ENCODE results near the gene UFSP1. TPM values are rescaled to one million over a fixed set of nuclear protein-coding genes. Genes with fewer than 3 reads are reported as not detected.
A peak's percentile ranks its signal among the peaks of the same experiment; 100 is the strongest.
"Not testable (repeated sequence)": the region's sequence is repeated elsewhere in the genome, so short reads cannot be mapped to it uniquely, and the experiment has no call there.

Gene UFSP1
- total RNA-seq, 1 experiment from 2014 or later = 5.6 TPM

DNA sequence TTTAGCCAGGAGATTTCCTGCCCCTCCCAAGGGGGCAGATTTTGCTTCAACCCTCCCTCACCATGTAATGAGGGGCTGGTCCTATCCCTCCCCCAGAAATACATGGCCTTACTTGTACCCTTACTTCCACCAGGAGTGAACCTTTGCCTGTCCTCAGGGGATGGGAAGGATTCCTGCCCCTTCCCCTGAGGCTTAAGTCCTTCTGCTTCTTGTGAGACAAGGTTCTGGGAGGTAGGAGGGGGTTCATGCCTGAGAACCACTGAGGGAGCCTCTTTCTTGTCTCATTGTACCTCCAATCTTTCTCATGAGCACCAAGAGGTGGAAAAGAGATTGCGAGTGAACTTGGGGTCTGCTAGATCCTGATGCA lies 40.3 kb upstream of the UFSP1 start:
- H3K27me3 ChIP-seq (ENCODE audit: insufficient read depth, low read length) = no peaks in the 10 kb centered on the region
- H3K36me3 ChIP-seq (ENCODE audit: control insufficient read depth in 1 of 2, insufficient read depth in 2 of 2, low read length in 2 of 2) = no peaks in the 10 kb centered on the region
- no peaks in the 10 kb centered on the region for H3K9me2 ChIP-seq (ENCODE audit: insufficient read depth)
- no peak overlapping the region for H3K4me3 ChIP-seq (replicated peaks in 1 of 2; ENCODE audit: low read depth in 1 of 2, low read length in 2 of 2)
- H3K9me3 ChIP-seq (ENCODE audit: control insufficient read depth in 1 of 2, insufficient read depth in 1 of 2, low read depth in 1 of 2, low read length in 2 of 2) = no peaks in the 10 kb centered on the region
- RAD21 ChIA-PET (ENCODE audit: low non-redundant PET in 1 of 2, low total read pairs in 2 of 2, uncharacterized antibody in 2 of 2, unreplicated experiment in 2 of 2) = no interaction called here
- CTCF ChIA-PET = no interaction called here
- H3K4me1 ChIP-seq (ENCODE audit: control insufficient read depth in 1 of 2, insufficient read depth in 2 of 2, low read length in 2 of 2) = peaks cover 6 to 16% of the 10 kb centered on the region in 2 experiments; a peak in 3 of 4 replicates
- H2AFZ ChIP-seq (ENCODE audit: low read depth, low read length, poor library complexity, severe bottlenecking) = no peak overlapping the region
- BruUV-seq (replicated peaks) = no TSS peak
- no peaks in the 10 kb centered on the region for H4K20me1 ChIP-seq (ENCODE audit: insufficient read depth)
- POLR2A ChIA-PET = no interaction called here
- DNase-seq (ENCODE audit: low read depth, low spot score) (no peak), ATAC-seq (no peak)
- no peaks in the 10 kb centered on the region for H3K79me2 ChIP-seq (ENCODE audit: insufficient read depth, low read length)
- H3K4me2 ChIP-seq (ENCODE audit: low read length) = 0 out of 2 replicates have a peak overlapping the region, but pooled peaks have one; percentile 19
- intact Hi-C loops (cut with micrococcal nuclease) = no loop called here
- H3K9ac ChIP-seq (ENCODE audit: low read length) = no peak overlapping the region
- TF ChIP-seq, protein P1, sequence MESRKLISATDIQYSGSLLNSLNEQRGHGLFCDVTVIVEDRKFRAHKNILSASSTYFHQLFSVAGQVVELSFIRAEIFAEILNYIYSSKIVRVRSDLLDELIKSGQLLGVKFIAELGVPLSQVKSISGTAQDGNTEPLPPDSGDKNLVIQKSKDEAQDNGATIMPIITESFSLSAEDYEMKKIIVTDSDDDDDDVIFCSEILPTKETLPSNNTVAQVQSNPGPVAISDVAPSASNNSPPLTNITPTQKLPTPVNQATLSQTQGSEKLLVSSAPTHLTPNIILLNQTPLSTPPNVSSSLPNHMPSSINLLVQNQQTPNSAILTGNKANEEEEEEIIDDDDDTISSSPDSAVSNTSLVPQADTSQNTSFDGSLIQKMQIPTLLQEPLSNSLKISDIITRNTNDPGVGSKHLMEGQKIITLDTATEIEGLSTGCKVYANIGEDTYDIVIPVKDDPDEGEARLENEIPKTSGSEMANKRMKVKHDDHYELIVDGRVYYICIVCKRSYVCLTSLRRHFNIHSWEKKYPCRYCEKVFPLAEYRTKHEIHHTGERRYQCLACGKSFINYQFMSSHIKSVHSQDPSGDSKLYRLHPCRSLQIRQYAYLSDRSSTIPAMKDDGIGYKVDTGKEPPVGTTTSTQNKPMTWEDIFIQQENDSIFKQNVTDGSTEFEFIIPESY (IDR thresholded peaks at IDR 0.05; ENCODE audit: extremely low read depth, insufficient replicate concordance, low read length) = no peak
- TF ChIP-seq, protein P2, sequence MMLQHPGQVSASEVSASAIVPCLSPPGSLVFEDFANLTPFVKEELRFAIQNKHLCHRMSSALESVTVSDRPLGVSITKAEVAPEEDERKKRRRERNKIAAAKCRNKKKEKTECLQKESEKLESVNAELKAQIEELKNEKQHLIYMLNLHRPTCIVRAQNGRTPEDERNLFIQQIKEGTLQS (IDR thresholded peaks at IDR 0.05) = no peak
- no peak for TF ChIP-seq POLR2A (IDR thresholded peaks at IDR 0.05; ENCODE audit: borderline replicate concordance, extremely low read depth, insufficient read depth, insufficient read length)
- TF ChIP-seq, protein P3, sequence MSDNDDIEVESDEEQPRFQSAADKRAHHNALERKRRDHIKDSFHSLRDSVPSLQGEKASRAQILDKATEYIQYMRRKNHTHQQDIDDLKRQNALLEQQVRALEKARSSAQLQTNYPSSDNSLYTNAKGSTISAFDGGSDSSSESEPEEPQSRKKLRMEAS (IDR thresholded peaks at IDR 0.05) = no peak
- no peak for TF ChIP-seq ELF1 (IDR thresholded peaks at IDR 0.05; ENCODE audit: borderline replicate concordance, low read depth)
- H3K27ac ChIP-seq (ENCODE audit: low read depth, low read length) = no peak overlapping the region

DNA sequence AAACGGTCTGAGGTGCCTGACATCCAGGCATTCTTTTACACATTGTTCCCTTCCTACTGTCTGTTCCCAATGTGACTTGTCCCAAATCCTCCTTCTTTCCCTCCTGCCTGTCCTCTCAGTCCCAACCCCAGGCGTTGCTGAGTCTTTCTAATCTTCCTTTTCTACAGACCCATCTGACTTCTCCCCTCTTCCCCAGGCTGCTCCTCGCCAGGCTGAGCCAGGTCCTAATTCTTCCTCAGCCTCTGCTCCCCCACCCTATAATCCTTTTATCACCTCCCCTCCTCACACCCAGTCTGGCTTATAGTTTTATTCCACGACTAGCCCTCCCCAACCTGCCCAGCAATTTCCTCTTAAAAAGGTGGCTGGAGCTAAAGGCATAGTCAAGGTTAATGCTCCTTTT lies 34.1 kb upstream of the UFSP1 start:
- H3K36me3 ChIP-seq (ENCODE audit: control insufficient read depth in 1 of 2, insufficient read depth in 2 of 2, low read length in 2 of 2); H3K9ac ChIP-seq (ENCODE audit: low read length); POLR2A ChIA-PET; H3K4me1 ChIP-seq (ENCODE audit: control insufficient read depth in 1 of 2, insufficient read depth in 2 of 2, low read length in 2 of 2); H3K27me3 ChIP-seq (ENCODE audit: insufficient read depth, low read length); CTCF ChIA-PET; H3K27ac ChIP-seq (ENCODE audit: low read depth, low read length); ATAC-seq; BruUV-seq (replicated peaks); RAD21 ChIA-PET (ENCODE audit: low non-redundant PET in 1 of 2, low total read pairs in 2 of 2, uncharacterized antibody in 2 of 2, unreplicated experiment in 2 of 2); H3K9me3 ChIP-seq (ENCODE audit: control insufficient read depth in 1 of 2, insufficient read depth in 1 of 2, low read depth in 1 of 2, low read length in 2 of 2); intact Hi-C loops (cut with micrococcal nuclease); H4K20me1 ChIP-seq (ENCODE audit: insufficient read depth); H3K4me3 ChIP-seq (replicated peaks in 1 of 2; ENCODE audit: low read depth in 1 of 2, low read length in 2 of 2); H3K9me2 ChIP-seq (ENCODE audit: insufficient read depth); H3K79me2 ChIP-seq (ENCODE audit: insufficient read depth, low read length); DNase-seq (ENCODE audit: low read depth, low spot score); H2AFZ ChIP-seq (ENCODE audit: low read depth, low read length, poor library complexity, severe bottlenecking); H3K4me2 ChIP-seq (ENCODE audit: low read length): not testable (repeated sequence)
